K562 (cell line): ENCODE data around the gene PRUNE1. TPM values are rescaled to one million over a fixed set of nuclear protein-coding genes. Genes with fewer than 3 reads are reported as not detected.

Experiments
- ATAC-seq: fragments of 200-7000 bp; cut with Tn5 transposase; 3 replicates; pipeline ENCODE4 v1.9.1; 2020; ENCODE audit warnings: moderate library complexity
- BruUV-seq: library from RNA; stranded (reverse); fragments of 400-500 nt; replicated peaks from 2 replicates; lab custom pipeline; 2021; lab: Mats Ljungman, UMichigan
- CTCF ChIA-PET: fragments of 300-600 bp; formaldehyde crosslinking; extraction: SDS; loops from one replicate; lab custom pipeline; 2021; ENCODE audit warnings: low intra/inter-chr PET ratio; lab: Yijun Ruan, JAX
- POLR2A ChIA-PET: fragments of 300-600, 350-650 bp; sonication (Branson Sonifier 250); formaldehyde crosslinking; extraction: SDS; loops from one replicate; lab custom pipeline; 2021; ENCODE audit warnings: antibody characterized with exemption, inconsistent platforms; lab: Yijun Ruan, JAX
- DNase-seq, 4 experiments: peaks; one replicate each; pipeline versions ENCODE4 v3.0.0 to v3.0.0-alpha.2; 2011 to 2018; ENCODE audit warnings: low spot score in 3 of 4, mixed read lengths in 3 of 4; ENCODE audit errors: extremely low read depth in 1 of 4
- FAIRE-seq: peaks from 2 replicates; lab custom pipeline; 2011; peaks lifted over from hg19 to GRCh38; lab: Jason Lieb, UNC
- H2AFZ ChIP-seq: 2 replicates; pipeline ENCODE4 v1.6.0; 2011; ENCODE audit warnings: low read depth, low read length, control low read depth, inconsistent platforms
- H3K27ac ChIP-seq: fragments of 200-600 bp; 3 replicates; pipeline ENCODE4 v1.8.0; 2011; ENCODE audit warnings: low read depth, mild to moderate bottlenecking, control low read depth, inconsistent platforms, low read length, moderate library complexity, mixed read lengths; ENCODE audit errors: extremely low read depth
- H3K27me3 ChIP-seq, 2 experiments: fragments of 300-600 bp in 1 of 2; 2 replicates in 1 of 2; 3 replicates in 1 of 2; pipeline versions ENCODE4 v1.6.0 to v1.8.0; 2011; ENCODE audit warnings: inconsistent platforms in 2 of 2, low read length in 2 of 2, mild to moderate bottlenecking in 1 of 2, mixed read lengths in 1 of 2, moderate library complexity in 1 of 2; ENCODE audit not compliant: control insufficient read depth in 2 of 2, insufficient read depth in 2 of 2
- H3K36me3 ChIP-seq: fragments of 300-600 bp; 3 replicates; pipeline ENCODE4 v1.8.0; 2011; ENCODE audit warnings: mild to moderate bottlenecking, low read length, inconsistent platforms; ENCODE audit not compliant: control insufficient read depth, insufficient read depth
- H3K4me1 ChIP-seq, 2 experiments: fragments of 200-600 bp in 1 of 2; replicated peaks in 1 of 2; 2 replicates in 1 of 2; 3 replicates in 1 of 2; pipeline versions ENCODE4 v1.5.1 to v1.8.0; 2011; ENCODE audit warnings: inconsistent platforms in 2 of 2, low read length in 2 of 2, mild to moderate bottlenecking in 1 of 2, mixed read lengths in 1 of 2, moderate library complexity in 1 of 2; ENCODE audit not compliant: control insufficient read depth in 2 of 2, insufficient read depth in 2 of 2
- H3K4me2 ChIP-seq: 2 replicates; pipeline ENCODE4 v1.6.1; 2011; ENCODE audit warnings: low read length, control low read depth, inconsistent platforms, mixed read lengths; ENCODE audit not compliant: insufficient read depth
- H3K4me3 ChIP-seq: fragments of 200-600 bp; sonication (generic), shearing (Covaris generic); 2 replicates; pipeline ENCODE4 v1.5.1; 2016; ENCODE audit warnings: control low read depth, inconsistent platforms
- H3K79me2 ChIP-seq: fragments of 200-600 bp; 3 replicates; pipeline ENCODE4 v1.8.0; 2011; ENCODE audit warnings: low read length, inconsistent platforms; ENCODE audit not compliant: control insufficient read depth, insufficient read depth
- H3K9ac ChIP-seq, 2 experiments: 2 replicates each; pipeline versions ENCODE4 v1.6.0 to v1.6.1; 2011; ENCODE audit warnings: low read depth in 2 of 2, low read length in 2 of 2, control low read depth in 1 of 2, inconsistent platforms in 1 of 2, mild to moderate bottlenecking in 1 of 2, mixed read lengths in 1 of 2; ENCODE audit not compliant: insufficient read depth in 1 of 2
- H3K9me1 ChIP-seq: one replicate; pipeline ENCODE4 v1.6.0; 2011; ENCODE audit warnings: inconsistent platforms, mild to moderate bottlenecking, low read length, moderate library complexity; ENCODE audit not compliant: control insufficient read depth, insufficient read depth
- H3K9me3 ChIP-seq: replicated peaks from 2 replicates; pipeline ENCODE4 v1.5.1; 2011; ENCODE audit warnings: low read depth, low read length, inconsistent platforms; ENCODE audit not compliant: control insufficient read depth, insufficient read depth
- H4K20me1 ChIP-seq: replicated peaks from 2 replicates; pipeline ENCODE4 v1.6.1; 2011; ENCODE audit warnings: low read length, inconsistent platforms, mixed read lengths; ENCODE audit not compliant: control insufficient read depth, insufficient read depth
- ATF3 ChIP-seq, 2 experiments: fragments of 450-650 bp in 1 of 2; sonication (generic) in 1 of 2; formaldehyde crosslinking in 1 of 2; IDR thresholded peaks in 1 of 2; conservative IDR thresholded peaks in 1 of 2; 2 replicates each; pipeline versions ENCODE4 v1.6.1 to v1.8.1; 2016 to 2023; ENCODE audit warnings: mild to moderate bottlenecking in 2 of 2, moderate library complexity in 2 of 2, inconsistent platforms in 1 of 2, missing genetic modification reagents in 1 of 2
- WGBS: fragments of 100-300 bp; shearing (Covaris generic); methylation state at CpG from one replicate; pipeline ENCODE4 v1.1.6; 2016; ENCODE audit warnings: low coverage, mixed read lengths; ENCODE audit not compliant: insufficient coverage; ENCODE audit errors: missing lambda C conversion rate; 5-methylcytosine and 5-hydroxymethylcytosine counted together
- in situ Hi-C: fragments of 300-500 bp; cut with MboI; formaldehyde crosslinking; loops from 4 replicates; pipeline ENCODE4 v1.15.0; 2018; ENCODE audit warnings: inconsistent platforms, mixed read lengths
- intact Hi-C: fragments of 100-400 bp; cut with micrococcal nuclease; formaldehyde crosslinking; loops from 2 replicates; pipeline ENCODE4 v1.14.2; 2022
- polyA plus RNA-seq, 8 experiments: library from polyadenylated mRNA; depleted of rRNA in 4 of 8; stranded (reverse) in 5 of 8; unstranded in 3 of 8; fragments of >200 nt; fragmentation: Nextera tagmentation in 2 of 8; fragmentation: Illumina TruSeq in 1 of 8; extraction: Ambion mirVana in 2 of 8; extraction: Trizol in 1 of 8; gene quantifications; 2 replicates each; pipeline versions ENCODE4 v1.2.1 to v1.2.3, GENCODE V29; 2011 to 2014; ENCODE audit warnings: inconsistent platforms in 1 of 8, missing spikeins in 1 of 8
- total RNA-seq, 7 experiments: library from RNA; depleted of rRNA in 6 of 7; stranded (reverse); fragments of >200 nt in 6 of 7; fragmentation: Illumina TruSeq in 2 of 7; extraction: Trizol in 2 of 7; gene quantifications; 2 replicates each; pipeline versions ENCODE4 v1.2.1 to v1.2.3, GENCODE V29; 2011 to 2021; ENCODE audit warnings: low replicate concordance in 1 of 7
- TF ChIP-seq, protein P1 (sequence below): fragments of 250-450 bp; sonication (Bioruptor Pico); IDR thresholded peaks from 2 replicates; pipeline ENCODE4 v1.4.0; 2020; ENCODE audit warnings: borderline replicate concordance
- TF ChIP-seq, protein P2 (sequence below), 2 experiments: fragments of 450-650 bp; conservative IDR thresholded peaks; 2 replicates each; pipeline ENCODE4 v1.6.1; 2017; ENCODE audit warnings: mild to moderate bottlenecking in 2 of 2, moderate library complexity in 2 of 2

Gene PRUNE1
- total and polyA plus RNA-seq, 9 of the 15 experiments (the other 6 are each of a cell fraction or from before 2014, with no cell fraction given): 16.7 to 48.3 (median 26.2) TPM

- Histone ChIP-seq H3K27ac (no peak overlapping the region; the same call in 2 of the 3 replicates), H3K79me2 (peaks cover 48% of the 10 kb centered on the region), H3K9ac (peak overlapping the region in 1 of 2 experiments; percentile 9; a peak in 1 of 4 replicates), H3K4me1 (peaks cover 36 to 46% of the 10 kb centered on the region in 2 experiments), H2AFZ (no peak overlapping the region), H3K9me1 (no peaks in the 10 kb centered on the region), H3K36me3 (peaks cover 21% of the 10 kb centered on the region; the same call in 2 of the 3 replicates), H4K20me1 (no peaks in the 10 kb centered on the region), H3K4me2 (no peak overlapping the region), H3K9me3 (no peaks in the 10 kb centered on the region), H3K27me3 (no peaks in the 10 kb centered on the region), H3K4me3 (no peak overlapping the region)
- in situ Hi-C loops: no loop called here
- ChIA-PET POLR2A (interaction anchor here (0.6 to 2.8 kb wide), 8 partner anchors 10 to 198 kb away, joined by 3 to 8 read pairs (median 4); no protein-coding TSS in a partner anchor), CTCF (no interaction called here)
- 59% methylated on average over 4 of the region's 4 CpGs for WGBS
- BruUV-seq: no TSS peak
- DNase-seq (no peak), FAIRE-seq (no peak), ATAC-seq (no peak)
- TF ChIP-seq, protein P1, sequence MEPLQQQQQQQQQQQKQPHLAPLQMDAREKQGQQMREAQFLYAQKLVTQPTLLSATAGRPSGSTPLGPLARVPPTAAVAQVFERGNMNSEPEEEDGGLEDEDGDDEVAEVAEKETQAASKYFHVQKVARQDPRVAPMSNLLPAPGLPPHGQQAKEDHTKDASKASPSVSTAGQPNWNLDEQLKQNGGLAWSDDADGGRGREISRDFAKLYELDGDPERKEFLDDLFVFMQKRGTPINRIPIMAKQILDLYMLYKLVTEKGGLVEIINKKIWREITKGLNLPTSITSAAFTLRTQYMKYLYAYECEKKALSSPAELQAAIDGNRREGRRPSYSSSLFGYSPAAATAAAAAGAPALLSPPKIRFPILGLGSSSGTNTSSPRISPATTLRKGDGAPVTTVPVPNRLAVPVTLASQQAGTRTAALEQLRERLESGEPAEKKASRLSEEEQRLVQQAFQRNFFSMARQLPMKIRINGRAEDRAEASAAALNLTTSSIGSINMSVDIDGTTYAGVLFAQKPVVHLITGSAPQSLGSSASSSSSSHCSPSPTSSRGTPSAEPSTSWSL: no peak
- TF ChIP-seq, protein P2, sequence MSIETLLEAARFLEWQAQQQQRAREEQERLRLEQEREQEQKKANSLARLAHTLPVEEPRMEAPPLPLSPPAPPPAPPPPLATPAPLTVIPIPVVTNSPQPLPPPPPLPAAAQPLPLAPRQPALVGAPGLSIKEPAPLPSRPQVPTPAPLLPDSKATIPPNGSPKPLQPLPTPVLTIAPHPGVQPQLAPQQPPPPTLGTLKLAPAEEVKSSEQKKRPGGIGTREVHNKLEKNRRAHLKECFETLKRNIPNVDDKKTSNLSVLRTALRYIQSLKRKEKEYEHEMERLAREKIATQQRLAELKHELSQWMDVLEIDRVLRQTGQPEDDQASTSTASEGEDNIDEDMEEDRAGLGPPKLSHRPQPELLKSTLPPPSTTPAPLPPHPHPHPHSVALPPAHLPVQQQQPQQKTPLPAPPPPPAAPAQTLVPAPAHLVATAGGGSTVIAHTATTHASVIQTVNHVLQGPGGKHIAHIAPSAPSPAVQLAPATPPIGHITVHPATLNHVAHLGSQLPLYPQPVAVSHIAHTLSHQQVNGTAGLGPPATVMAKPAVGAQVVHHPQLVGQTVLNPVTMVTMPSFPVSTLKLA (conservative IDR thresholded peaks at IDR 0.05): peak in 1 of 2 experiments; percentile 25; a peak in 1 of 4 replicates
- TF ChIP-seq ATF3 (IDR thresholded peaks at IDR 0.05) (peak; percentile 49; the same call in 1 of the 2 replicates), ATF3 (CRISPR knock-in tag; conservative IDR thresholded peaks at IDR 0.05) (no peak)
- intact Hi-C loops: no loop called here
These were observed 3.1 kb downstream of the PRUNE1 start for GRCh38 chr1:151011154-151011850.
